Type B pancreatic cell (in vitro differentiated cells): ENCODE data around the gene NANOS2. TPM values are rescaled to one million over a fixed set of nuclear protein-coding genes. Genes with fewer than 3 reads are reported as not detected.

Experiments
- DNase-seq: peaks from one replicate; pipeline ENCODE4 v3.0.0; 2021; ENCODE audit warnings: mixed read lengths; ENCODE audit not compliant: unreplicated experiment; ENCODE audit errors: extremely low spot score
- H3K27ac Mint-ChIP-seq: 2 replicates; pipeline ENCODE4 v1.8.0; 2021; ENCODE audit warnings: mild to moderate bottlenecking, mixed read lengths
- H3K27me3 Mint-ChIP-seq: 2 replicates; pipeline ENCODE4 v1.8.0; 2021; ENCODE audit warnings: mixed read lengths
- H3K36me3 Mint-ChIP-seq: 2 replicates; pipeline ENCODE4 v1.8.0; 2021; ENCODE audit warnings: mixed read lengths
- H3K4me1 Mint-ChIP-seq: one replicate; pipeline ENCODE4 v1.8.0; 2021; ENCODE audit warnings: mixed read lengths; ENCODE audit not compliant: unreplicated experiment
- H3K4me3 Mint-ChIP-seq: 2 replicates; pipeline ENCODE4 v1.8.0; 2021; ENCODE audit warnings: mild to moderate bottlenecking, mixed read lengths
- H3K9me3 Mint-ChIP-seq: 2 replicates; pipeline ENCODE4 v1.8.0; 2021; ENCODE audit warnings: mixed read lengths
- total RNA-seq: library from RNA; stranded (reverse); gene quantifications from 2 replicates; pipeline ENCODE4 v1.2.1, GENCODE V29; 2021; ENCODE audit warnings: low replicate concordance
- TF ChIP-seq, protein P1 (sequence below): fragments of 200-600 bp; sonication (generic); conservative IDR thresholded peaks from 2 replicates; pipeline ENCODE4 v1.5.0; 2021; ENCODE audit warnings: antibody characterized with exemption, mild to moderate bottlenecking

Gene NANOS2
- total RNA-seq, 1 donor from 2014 or later, result not detected

DNA sequence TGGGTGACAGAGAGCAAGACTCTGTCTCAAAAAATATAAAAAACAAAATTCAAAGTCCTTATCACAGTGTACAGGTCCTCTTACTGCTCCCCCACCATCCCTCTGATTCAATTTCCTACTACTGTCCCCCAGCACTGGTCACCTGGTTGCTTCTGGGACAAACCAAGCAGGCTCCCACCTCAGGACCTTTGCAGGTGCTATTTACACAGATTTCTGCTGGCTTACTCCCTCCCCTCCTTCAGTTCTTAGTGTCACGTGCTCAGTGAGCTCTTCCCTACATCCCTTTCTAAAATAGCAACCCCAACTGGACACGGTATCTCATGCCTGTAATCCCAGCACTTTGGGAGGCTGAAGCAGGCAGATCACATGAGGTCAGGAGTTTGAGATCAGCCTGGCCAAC is 34.6 kb downstream of the NANOS2 start:
- no peak for DNase-seq
- Mint-ChIP-seq H3K4me3 (no peak overlapping the region), H3K27ac (peak overlapping the region; percentile 15), H3K36me3 (peaks cover 5% of the 10 kb centered on the region), H3K27me3 (peaks cover 10% of the 10 kb centered on the region), H3K4me1 (peaks cover 37% of the 10 kb centered on the region), H3K9me3 (no peaks in the 10 kb centered on the region)
- TF ChIP-seq, protein P1, sequence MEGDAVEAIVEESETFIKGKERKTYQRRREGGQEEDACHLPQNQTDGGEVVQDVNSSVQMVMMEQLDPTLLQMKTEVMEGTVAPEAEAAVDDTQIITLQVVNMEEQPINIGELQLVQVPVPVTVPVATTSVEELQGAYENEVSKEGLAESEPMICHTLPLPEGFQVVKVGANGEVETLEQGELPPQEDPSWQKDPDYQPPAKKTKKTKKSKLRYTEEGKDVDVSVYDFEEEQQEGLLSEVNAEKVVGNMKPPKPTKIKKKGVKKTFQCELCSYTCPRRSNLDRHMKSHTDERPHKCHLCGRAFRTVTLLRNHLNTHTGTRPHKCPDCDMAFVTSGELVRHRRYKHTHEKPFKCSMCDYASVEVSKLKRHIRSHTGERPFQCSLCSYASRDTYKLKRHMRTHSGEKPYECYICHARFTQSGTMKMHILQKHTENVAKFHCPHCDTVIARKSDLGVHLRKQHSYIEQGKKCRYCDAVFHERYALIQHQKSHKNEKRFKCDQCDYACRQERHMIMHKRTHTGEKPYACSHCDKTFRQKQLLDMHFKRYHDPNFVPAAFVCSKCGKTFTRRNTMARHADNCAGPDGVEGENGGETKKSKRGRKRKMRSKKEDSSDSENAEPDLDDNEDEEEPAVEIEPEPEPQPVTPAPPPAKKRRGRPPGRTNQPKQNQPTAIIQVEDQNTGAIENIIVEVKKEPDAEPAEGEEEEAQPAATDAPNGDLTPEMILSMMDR, result no peak

DNA sequence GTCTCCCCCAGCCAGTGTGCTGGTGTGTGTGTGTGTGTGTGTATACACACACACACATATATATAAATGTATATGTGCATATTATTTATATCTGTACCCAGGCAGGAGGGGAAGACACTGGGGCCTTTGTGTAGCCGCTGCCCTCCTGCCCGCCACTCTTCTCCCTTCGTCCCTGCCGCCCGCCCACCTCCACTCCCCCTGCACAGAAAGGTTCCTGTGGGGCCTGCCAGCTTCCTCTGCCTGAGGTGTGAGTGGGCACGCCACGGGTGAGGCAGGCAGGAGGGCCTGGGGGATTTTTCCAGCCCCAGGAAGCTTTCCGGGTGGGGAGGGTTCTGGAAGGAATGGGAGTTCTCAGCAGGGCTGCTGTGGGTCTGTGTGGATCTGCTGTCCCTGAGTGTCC is 35.5 kb downstream of the NANOS2 start:
- Mint-ChIP-seq H3K27me3 (peaks cover 10% of the 10 kb centered on the region), H3K27ac (peak overlapping the region; percentile 91), H3K36me3 (peaks cover 5% of the 10 kb centered on the region), H3K9me3 (no peaks in the 10 kb centered on the region), H3K4me3 (peak overlapping the region; percentile 51), H3K4me1 (peaks cover 42% of the 10 kb centered on the region)
- TF ChIP-seq, protein P1, result no peak
- DNase-seq, result no peak

GRCh38 chr19:45878043-45878794 is 36.4 kb downstream of the NANOS2 start:
- H3K27me3 Mint-ChIP-seq, result peaks cover 10% of the 10 kb centered on the region
- DNase-seq, result no peak

GRCh38 chr19:45876411-45877197 is 38.0 kb downstream of the NANOS2 start:
- Mint-ChIP-seq H3K9me3 (no peaks in the 10 kb centered on the region), H3K36me3 (no peaks in the 10 kb centered on the region), H3K4me1 (peaks cover 33% of the 10 kb centered on the region), H3K4me3 (peak overlapping the region; percentile 7), H3K27me3 (peaks cover 10% of the 10 kb centered on the region), H3K27ac (peak overlapping the region; percentile 20)
- TF ChIP-seq, protein P1, result no peak
- DNase-seq, result peak; percentile 72

More at GRCh38 chr19:45878043-45878794, 36.4 kb downstream of the NANOS2 start:
- Mint-ChIP-seq H3K4me3 (peak overlapping the region; percentile 60), H3K36me3 (peaks cover under 1% of the 10 kb centered on the region), H3K9me3 (no peaks in the 10 kb centered on the region), H3K27ac (peak overlapping the region; percentile 91), H3K4me1 (peaks cover 41% of the 10 kb centered on the region)
- TF ChIP-seq, protein P1, result no peak

DNA sequence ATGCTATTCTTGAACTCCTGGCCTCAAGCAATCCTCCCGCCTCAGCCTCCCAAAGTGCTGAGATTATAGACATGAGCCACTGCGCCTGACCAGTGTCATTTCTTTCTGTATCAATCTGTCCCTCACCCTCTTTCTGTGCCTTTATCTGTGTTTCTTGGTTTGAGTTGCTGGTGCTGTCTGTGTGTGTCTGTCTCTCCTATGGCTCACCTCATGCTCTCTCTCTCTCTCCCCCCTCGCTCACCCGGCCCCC is 38.5 kb downstream of the NANOS2 start:
- Mint-ChIP-seq H3K4me1 (peaks cover 28% of the 10 kb centered on the region), H3K36me3 (no peaks in the 10 kb centered on the region), H3K4me3 (peak overlapping the region; percentile 7), H3K27ac (peak overlapping the region; percentile 20), H3K27me3 (peaks cover 10% of the 10 kb centered on the region), H3K9me3 (no peaks in the 10 kb centered on the region)
- TF ChIP-seq, protein P1, result no peak
- no peak for DNase-seq
